ENCODE measurements around the gene DYNLT1. TPM values are rescaled to one million over a fixed set of nuclear protein-coding genes. Genes with fewer than 3 reads are reported as not detected.

Gene DYNLT1
- total and polyA plus RNA-seq, 9 of the 15 experiments (the other 6 are each of a cell fraction or from before 2014, with no cell fraction given), result 42.2 to 583 (median 127) TPM

DNA sequence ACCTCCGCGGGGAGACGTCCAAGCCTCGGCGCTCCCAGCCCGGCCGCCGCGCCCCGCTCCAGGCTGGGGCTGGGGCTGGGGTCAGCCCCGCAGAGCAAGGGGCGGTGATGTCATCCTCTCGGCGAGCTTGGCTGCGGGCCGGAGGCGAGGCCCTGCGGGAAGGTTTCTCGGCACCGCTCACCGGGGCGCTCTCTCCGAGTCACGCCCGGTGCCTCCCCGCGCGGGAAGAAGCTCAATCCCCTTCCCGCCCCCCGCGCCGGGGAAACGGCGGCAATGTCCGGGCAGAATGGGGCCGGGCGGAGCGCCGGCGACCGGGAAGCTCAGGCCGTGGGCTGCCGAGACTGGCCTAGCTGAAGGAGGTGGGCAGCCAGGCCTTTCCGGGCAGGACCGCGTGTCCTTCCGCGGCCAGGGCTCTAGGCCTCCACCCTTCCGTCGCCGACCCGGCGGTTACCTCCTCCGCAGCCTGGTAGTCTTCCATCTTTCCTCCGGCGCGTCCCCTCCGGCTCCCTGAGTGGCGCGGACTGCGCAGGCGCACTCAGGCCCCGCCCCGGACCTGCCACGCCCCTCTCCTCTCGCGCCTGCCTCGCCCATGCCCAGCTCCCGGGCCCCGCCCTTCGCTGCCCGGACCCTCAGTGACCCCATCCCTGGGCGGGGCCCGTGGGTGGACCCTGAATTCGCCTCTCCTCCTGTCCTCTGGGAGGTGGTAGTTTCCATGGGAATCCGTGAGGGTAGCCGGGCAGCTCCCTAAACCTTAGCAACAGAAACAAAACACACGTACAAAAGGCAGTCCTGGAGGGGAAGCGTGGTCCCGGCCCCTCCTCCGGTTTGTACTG, at the start of gene DYNLT1 (continued):
- TF ChIP-seq HMGN3 (IDR thresholded peaks at IDR 0.05; ENCODE audit: borderline replicate concordance, extremely low read depth, insufficient read length, low read depth, low read length) (peak; percentile 97), ZNF174 (CRISPR knock-in tag; IDR thresholded peaks at IDR 0.05) (no peak), ESRRB (CRISPR knock-in tag; IDR thresholded peaks at IDR 0.05; ENCODE audit: borderline replicate concordance) (no peak), ZKSCAN8 (CRISPR knock-in tag; IDR thresholded peaks at IDR 0.05) (no peak), HOXB6 (CRISPR knock-in tag; IDR thresholded peaks at IDR 0.05; ENCODE audit: borderline replicate concordance) (no peak; the same call in 1 of the 2 replicates), BDP1 (IDR thresholded peaks at IDR 0.05; ENCODE audit: insufficient read depth, insufficient read length) (no peak), SRF (CRISPR knock-in tag; IDR thresholded peaks at IDR 0.05) (no peak; a peak in 1 of 4 replicates), ILK (tag; IDR thresholded peaks at IDR 0.05; ENCODE audit: borderline replicate concordance, low read depth) (no peak), ZC3H11A (IDR thresholded peaks at IDR 0.05; ENCODE audit: low read depth, low read length) (no peak), NFATC3 (IDR thresholded peaks at IDR 0.05) (no peak), ZC3H4 (CRISPR knock-in tag; IDR thresholded peaks at IDR 0.05; ENCODE audit: borderline replicate concordance) (peak; percentile 93; the same call in 1 of the 2 replicates), ZNF561 (CRISPR knock-in tag; conservative IDR thresholded peaks at IDR 0.05) (no peak), ZFX (CRISPR knock-in tag; IDR thresholded peaks at IDR 0.05) (peak; percentile 99), PRMT5 (CRISPR knock-in tag; IDR thresholded peaks at IDR 0.05) (peak; percentile 74; the same call in 1 of the 2 replicates), CBFB (CRISPR knock-in tag; IDR thresholded peaks at IDR 0.05) (peak; percentile 70; the same call in 1 of the 2 replicates)
- TF ChIP-seq, protein P1, sequence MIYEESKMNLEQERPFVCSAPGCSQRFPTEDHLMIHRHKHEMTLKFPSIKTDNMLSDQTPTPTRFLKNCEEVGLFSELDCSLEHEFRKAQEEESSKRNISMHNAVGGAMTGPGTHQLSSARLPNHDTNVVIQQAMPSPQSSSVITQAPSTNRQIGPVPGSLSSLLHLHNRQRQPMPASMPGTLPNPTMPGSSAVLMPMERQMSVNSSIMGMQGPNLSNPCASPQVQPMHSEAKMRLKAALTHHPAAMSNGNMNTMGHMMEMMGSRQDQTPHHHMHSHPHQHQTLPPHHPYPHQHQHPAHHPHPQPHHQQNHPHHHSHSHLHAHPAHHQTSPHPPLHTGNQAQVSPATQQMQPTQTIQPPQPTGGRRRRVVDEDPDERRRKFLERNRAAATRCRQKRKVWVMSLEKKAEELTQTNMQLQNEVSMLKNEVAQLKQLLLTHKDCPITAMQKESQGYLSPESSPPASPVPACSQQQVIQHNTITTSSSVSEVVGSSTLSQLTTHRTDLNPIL (CRISPR knock-in tag; IDR thresholded peaks at IDR 0.05), result no peak
- TF ChIP-seq, protein P2, sequence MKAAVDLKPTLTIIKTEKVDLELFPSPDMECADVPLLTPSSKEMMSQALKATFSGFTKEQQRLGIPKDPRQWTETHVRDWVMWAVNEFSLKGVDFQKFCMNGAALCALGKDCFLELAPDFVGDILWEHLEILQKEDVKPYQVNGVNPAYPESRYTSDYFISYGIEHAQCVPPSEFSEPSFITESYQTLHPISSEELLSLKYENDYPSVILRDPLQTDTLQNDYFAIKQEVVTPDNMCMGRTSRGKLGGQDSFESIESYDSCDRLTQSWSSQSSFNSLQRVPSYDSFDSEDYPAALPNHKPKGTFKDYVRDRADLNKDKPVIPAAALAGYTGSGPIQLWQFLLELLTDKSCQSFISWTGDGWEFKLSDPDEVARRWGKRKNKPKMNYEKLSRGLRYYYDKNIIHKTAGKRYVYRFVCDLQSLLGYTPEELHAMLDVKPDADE (conservative IDR thresholded peaks at IDR 0.05; ENCODE audit: control insufficient read depth, low read depth, low read length), result peak; percentile 28; the same call in 1 of the 2 replicates
- TF ChIP-seq, protein P3, sequence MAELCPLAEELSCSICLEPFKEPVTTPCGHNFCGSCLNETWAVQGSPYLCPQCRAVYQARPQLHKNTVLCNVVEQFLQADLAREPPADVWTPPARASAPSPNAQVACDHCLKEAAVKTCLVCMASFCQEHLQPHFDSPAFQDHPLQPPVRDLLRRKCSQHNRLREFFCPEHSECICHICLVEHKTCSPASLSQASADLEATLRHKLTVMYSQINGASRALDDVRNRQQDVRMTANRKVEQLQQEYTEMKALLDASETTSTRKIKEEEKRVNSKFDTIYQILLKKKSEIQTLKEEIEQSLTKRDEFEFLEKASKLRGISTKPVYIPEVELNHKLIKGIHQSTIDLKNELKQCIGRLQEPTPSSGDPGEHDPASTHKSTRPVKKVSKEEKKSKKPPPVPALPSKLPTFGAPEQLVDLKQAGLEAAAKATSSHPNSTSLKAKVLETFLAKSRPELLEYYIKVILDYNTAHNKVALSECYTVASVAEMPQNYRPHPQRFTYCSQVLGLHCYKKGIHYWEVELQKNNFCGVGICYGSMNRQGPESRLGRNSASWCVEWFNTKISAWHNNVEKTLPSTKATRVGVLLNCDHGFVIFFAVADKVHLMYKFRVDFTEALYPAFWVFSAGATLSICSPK (IDR thresholded peaks at IDR 0.05; ENCODE audit: borderline replicate concordance), result no peak
- TF ChIP-seq, protein P4, sequence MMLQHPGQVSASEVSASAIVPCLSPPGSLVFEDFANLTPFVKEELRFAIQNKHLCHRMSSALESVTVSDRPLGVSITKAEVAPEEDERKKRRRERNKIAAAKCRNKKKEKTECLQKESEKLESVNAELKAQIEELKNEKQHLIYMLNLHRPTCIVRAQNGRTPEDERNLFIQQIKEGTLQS (IDR thresholded peaks at IDR 0.05), result peak; percentile 95
- TF ChIP-seq, protein P4 (CRISPR knock-in tag; conservative IDR thresholded peaks at IDR 0.05), result peak; percentile 58; the same call in 1 of the 2 replicates
